CD4-positive, alpha-beta memory T cell (primary cell): ENCODE results near the gene TCF3. TPM values are rescaled to one million over a fixed set of nuclear protein-coding genes. Genes with fewer than 3 reads are reported as not detected.
A peak's percentile ranks its signal among the peaks of the same experiment; 100 is the strongest.

Experiments
- CTCF ChIA-PET: fragments of 350-600 bp; sonication (Branson Sonifier 250); formaldehyde crosslinking; loops from one replicate; lab custom pipeline; 2021; ENCODE audit warnings: inconsistent platforms; ENCODE audit not compliant: partially characterized antibody; lab: Charles Lee
- POLR2A ChIA-PET: fragments of 350-600 bp; sonication (Branson Sonifier 250); formaldehyde crosslinking; loops from one replicate; lab custom pipeline; 2021; ENCODE audit not compliant: partially characterized antibody; lab: Charles Lee
- DNase-seq, 5 donors: peaks; one replicate each; pipeline versions ENCODE4 v3.0.0 to v3.0.0-alpha.2; 2020 to 2022; ENCODE audit warnings: mixed read lengths in 1 of 5
- H3K27ac ChIP-seq: one replicate; pipeline ENCODE4 v1.7.0; 2013; ENCODE audit warnings: low read depth, low read length
- H3K27me3 ChIP-seq: 2 replicates; pipeline ENCODE4 v1.7.0; 2013; ENCODE audit warnings: mild to moderate bottlenecking, low read length, moderate library complexity; ENCODE audit not compliant: insufficient read depth
- H3K36me3 ChIP-seq: 2 replicates; pipeline ENCODE4 v1.7.0; 2013; ENCODE audit warnings: mild to moderate bottlenecking, low read length, moderate library complexity; ENCODE audit not compliant: insufficient read depth
- H3K4me1 ChIP-seq: 2 replicates; pipeline ENCODE4 v1.7.0; 2013; ENCODE audit warnings: mild to moderate bottlenecking, low read length, moderate library complexity; ENCODE audit not compliant: insufficient read depth
- H3K4me3 ChIP-seq, 2 donors: one replicate each; pipeline ENCODE4 v1.7.0; 2013; ENCODE audit warnings: low read length in 2 of 2, mild to moderate bottlenecking in 1 of 2
- H3K9me3 ChIP-seq, 2 donors: one replicate each; pipeline ENCODE4 v1.7.0; 2013; ENCODE audit warnings: low read length in 2 of 2, control low read depth in 1 of 2; ENCODE audit not compliant: control insufficient read depth in 1 of 2
- H3K27ac Mint-ChIP-seq, 7 donors: one replicate each; pipeline ENCODE4 v1.8.0; 2020 to 2021; ENCODE audit warnings: mixed read lengths in 7 of 7, mild to moderate bottlenecking in 6 of 7, inconsistent platforms in 3 of 7, moderate library complexity in 3 of 7
- H3K27me3 Mint-ChIP-seq, 2 donors: one replicate each; pipeline ENCODE4 v1.8.0; 2020 to 2021; ENCODE audit warnings: mixed read lengths in 2 of 2
- H3K36me3 Mint-ChIP-seq, 2 donors: one replicate each; pipeline ENCODE4 v1.8.0; 2020 to 2021; ENCODE audit warnings: mixed read lengths in 2 of 2, inconsistent platforms in 1 of 2, mild to moderate bottlenecking in 1 of 2
- H3K4me1 Mint-ChIP-seq, 4 donors: one replicate each; pipeline ENCODE4 v1.8.0; 2020 to 2021; ENCODE audit warnings: mixed read lengths in 4 of 4, mild to moderate bottlenecking in 1 of 4
- H3K4me3 Mint-ChIP-seq, 8 donors: one replicate each; pipeline ENCODE4 v1.8.0; 2020 to 2021; ENCODE audit warnings: mixed read lengths in 8 of 8, mild to moderate bottlenecking in 7 of 8, moderate library complexity in 6 of 8, inconsistent platforms in 3 of 8
- H3K9me3 Mint-ChIP-seq, 8 donors: one replicate each; pipeline ENCODE4 v1.8.0; 2020 to 2021; ENCODE audit warnings: mixed read lengths in 8 of 8, mild to moderate bottlenecking in 5 of 8, inconsistent platforms in 3 of 8, moderate library complexity in 1 of 8
- intact Hi-C: fragments of 100-400 bp; cut with micrococcal nuclease; formaldehyde crosslinking; loops from one replicate; pipeline ENCODE4 v1.15.1; 2023
- polyA plus RNA-seq, 2 donors: library from polyadenylated mRNA; unstranded; fragments of 300-500 nt; fragmentation: Illumina TruSeq; gene quantifications; one replicate each; pipeline ENCODE4 v1.2.3, GENCODE V29; 2021
- total RNA-seq, 2 experiments: library from RNA; stranded (reverse); gene quantifications; one replicate each; pipeline ENCODE4 v1.2.3, GENCODE V29; 2021

The TCF3 gene
- total and polyA plus RNA-seq, 4 experiments from 2014 or later = 1.8 to 75.7 (median 42.6) TPM

DNA sequence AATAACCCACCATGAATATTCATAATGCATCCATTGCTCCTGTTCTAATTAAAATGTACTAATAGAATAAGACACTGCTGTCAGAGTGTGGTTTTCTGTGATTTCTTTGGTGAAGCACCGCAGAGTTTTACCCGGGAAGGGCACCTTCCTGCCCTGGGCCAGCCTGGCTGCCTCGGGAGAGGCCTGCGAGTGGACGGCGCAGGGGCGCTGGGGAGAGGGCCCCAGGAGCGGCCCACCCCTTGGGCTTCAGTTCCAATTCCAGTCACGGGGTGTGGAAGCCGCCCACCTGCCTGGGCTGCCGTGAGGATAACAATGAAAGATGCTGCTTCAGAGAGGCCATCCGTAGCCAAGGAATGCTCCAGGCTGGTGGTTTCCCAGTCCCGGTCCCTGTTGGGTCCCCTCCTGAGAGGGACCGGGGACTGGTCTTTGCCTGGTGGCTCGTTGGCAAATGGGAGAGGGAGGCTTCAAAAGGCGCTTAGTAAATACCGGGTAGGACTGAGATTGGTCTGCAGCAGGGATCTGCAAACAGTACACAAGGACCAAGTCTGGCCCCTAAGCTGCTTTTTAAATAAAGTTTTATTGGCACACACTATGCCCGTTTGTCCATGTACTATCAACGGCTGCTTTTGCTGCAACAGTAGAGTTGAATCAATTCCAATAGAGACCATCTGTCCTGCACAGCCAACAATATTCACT lies 18.0 kb downstream of the TCF3 start:
- H3K9me3 Mint-ChIP-seq = no peaks in the 10 kb centered on the region
- H3K36me3 Mint-ChIP-seq = peaks cover 14 to 16% of the 10 kb centered on the region in 2 donors
- Histone ChIP-seq H3K27ac (no peak overlapping the region), H3K36me3 (peaks cover 20% of the 10 kb centered on the region), H3K9me3 (no peaks in the 10 kb centered on the region), H3K27me3 (no peaks in the 10 kb centered on the region), H3K4me3 (no peak overlapping the region), H3K4me1 (no peaks in the 10 kb centered on the region)
- intact Hi-C loops = no loop called here
- no peaks in the 10 kb centered on the region for H3K27me3 Mint-ChIP-seq
- no peak overlapping the region for H3K4me3 Mint-ChIP-seq
- no peak for DNase-seq
- ChIA-PET CTCF (no interaction called here), POLR2A (no interaction called here)
- no peak overlapping the region for H3K27ac Mint-ChIP-seq
- peaks cover 0 to 5% (median under 1%) of the 10 kb centered on the region in 4 donors for H3K4me1 Mint-ChIP-seq

DNA sequence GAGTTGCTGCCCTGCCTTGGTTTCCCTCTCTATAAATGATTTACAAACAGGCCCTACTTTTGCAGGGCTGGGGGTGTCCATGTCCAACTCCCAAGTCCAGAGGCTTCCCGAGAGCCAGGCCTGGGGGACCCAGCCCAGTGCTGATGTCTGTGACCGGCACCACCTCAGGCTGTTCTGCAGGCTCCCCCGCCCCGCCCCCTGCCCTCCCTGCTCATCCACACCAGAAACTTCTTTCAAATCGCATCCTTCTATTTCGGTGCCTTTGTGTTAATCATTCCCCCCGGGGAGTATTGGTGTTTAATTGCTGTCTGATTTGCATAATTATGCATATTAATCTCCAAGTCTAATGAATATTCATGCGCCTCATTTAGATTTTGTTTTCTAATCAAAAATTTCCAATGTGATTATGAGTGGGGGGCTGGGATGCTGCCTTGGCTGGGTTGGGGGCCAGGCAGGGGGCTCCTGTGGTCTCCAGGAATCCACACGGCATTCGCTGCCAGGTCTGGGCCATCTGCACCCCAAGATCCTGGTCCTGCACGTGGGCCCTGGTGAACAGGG lies 19.1 kb downstream of the TCF3 start:
- Mint-ChIP-seq H3K36me3 (peaks cover 10 to 11% of the 10 kb centered on the region in 2 donors), H3K27ac (peak overlapping the region in 1 of 7 donors; percentile 35), H3K9me3 (no peaks in the 10 kb centered on the region), H3K27me3 (no peaks in the 10 kb centered on the region), H3K4me3 (no peak overlapping the region), H3K4me1 (peaks cover 0 to 2% (median under 1%) of the 10 kb centered on the region in 4 donors)
- H3K36me3 ChIP-seq = peaks cover 15% of the 10 kb centered on the region
- ChIA-PET POLR2A (no interaction called here), CTCF (no interaction called here)
- no peaks in the 10 kb centered on the region for H3K9me3 ChIP-seq
- intact Hi-C loops = no loop called here
- H3K4me1 ChIP-seq = no peaks in the 10 kb centered on the region
- peak in 1 of 5 donors; percentile 8 for DNase-seq
- H3K27me3 ChIP-seq = no peaks in the 10 kb centered on the region
- no peak overlapping the region for H3K4me3 ChIP-seq
- H3K27ac ChIP-seq = no peak overlapping the region

DNA sequence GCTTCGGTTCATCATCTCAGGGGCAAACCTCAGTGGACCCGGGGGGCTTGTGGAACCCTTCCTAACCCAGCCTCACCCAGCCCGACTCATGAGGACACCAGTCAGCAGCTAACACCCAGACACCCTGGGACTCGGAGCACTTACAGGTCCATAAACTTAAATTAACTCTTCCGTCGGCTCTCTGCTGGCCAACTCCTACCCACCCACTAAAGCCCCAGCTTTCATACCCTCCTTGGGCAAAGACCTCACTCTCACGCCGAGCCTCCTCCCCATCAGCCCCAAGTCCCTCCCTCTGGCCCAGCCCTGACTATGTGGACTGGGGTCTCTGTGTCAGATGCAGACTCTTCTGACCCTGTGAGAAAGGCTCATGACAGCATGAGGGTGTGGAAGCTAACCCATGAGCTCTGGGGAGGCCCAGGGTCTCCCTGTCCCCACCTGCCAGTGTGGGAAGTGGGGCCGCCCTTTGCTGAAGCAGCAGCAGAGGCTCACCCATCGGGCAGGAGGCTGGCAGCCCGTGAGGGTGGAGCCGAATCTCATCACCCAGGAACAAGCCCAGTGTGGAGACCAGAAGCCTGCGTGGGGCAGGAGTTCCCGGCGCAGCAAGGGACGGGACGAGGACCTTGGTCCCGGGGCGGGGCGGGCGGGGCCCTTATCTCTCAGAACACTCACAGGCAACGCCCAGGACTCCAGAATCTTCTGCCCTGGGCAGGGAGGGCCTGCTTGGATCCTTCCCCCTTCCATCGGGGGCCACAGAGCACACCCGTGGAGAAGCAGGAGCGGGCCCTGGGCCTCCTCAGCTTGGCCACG lies 19.8 kb downstream of the TCF3 start:
- H3K27me3 ChIP-seq = no peaks in the 10 kb centered on the region
- no peaks in the 10 kb centered on the region for H3K9me3 ChIP-seq
- DNase-seq = no peak
- H3K27me3 Mint-ChIP-seq = no peaks in the 10 kb centered on the region
- H3K36me3 Mint-ChIP-seq = peaks cover 6 to 9% of the 10 kb centered on the region in 2 donors
- intact Hi-C loops = no loop called here
- peaks cover 15% of the 10 kb centered on the region for H3K36me3 ChIP-seq
- no peaks in the 10 kb centered on the region for H3K9me3 Mint-ChIP-seq
- H3K4me3 Mint-ChIP-seq = no peak overlapping the region
- no peak overlapping the region for H3K27ac ChIP-seq
- POLR2A ChIA-PET = no interaction called here
- H3K4me1 ChIP-seq = no peaks in the 10 kb centered on the region
- no peak overlapping the region for H3K27ac Mint-ChIP-seq
- CTCF ChIA-PET = interaction anchor here (0.6 kb wide), 1 partner anchor 31 kb away, joined by 3 read pairs; no protein-coding TSS in a partner anchor
- H3K4me3 ChIP-seq = no peak overlapping the region
- peaks cover 0 to 2% (median 0%) of the 10 kb centered on the region in 4 donors for H3K4me1 Mint-ChIP-seq

DNA sequence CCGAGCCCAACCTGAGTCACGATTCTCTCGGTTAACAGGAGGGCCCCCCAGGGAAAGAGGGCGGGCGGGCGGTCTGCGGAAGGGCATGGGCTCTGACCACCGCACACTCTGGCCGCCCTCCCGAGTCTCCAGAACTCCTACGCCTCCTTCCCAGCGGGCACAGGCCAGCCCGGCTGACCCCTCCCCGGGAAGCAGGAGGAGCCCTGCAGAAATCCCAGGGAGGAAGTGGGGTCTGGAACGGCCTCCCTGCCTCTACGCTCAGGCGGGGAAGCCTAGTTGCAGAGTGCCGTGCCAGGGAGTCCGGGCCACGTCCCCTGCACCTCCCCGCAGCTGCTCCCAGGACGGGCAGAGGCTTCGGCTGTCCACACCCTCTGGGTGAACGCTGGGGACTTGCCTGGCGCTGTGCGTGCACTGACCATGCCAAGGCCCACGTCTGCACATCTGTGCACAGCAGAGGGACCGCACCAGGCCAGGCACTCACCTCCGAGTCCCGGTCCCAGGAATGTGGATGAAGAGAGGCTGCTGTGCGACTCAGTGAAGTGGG lies 20.8 kb downstream of the TCF3 start:
- H3K4me3 Mint-ChIP-seq = no peak overlapping the region
- Histone ChIP-seq H3K27me3 (no peaks in the 10 kb centered on the region), H3K36me3 (peaks cover 15% of the 10 kb centered on the region), H3K9me3 (no peaks in the 10 kb centered on the region), H3K27ac (no peak overlapping the region), H3K4me1 (no peaks in the 10 kb centered on the region), H3K4me3 (no peak overlapping the region)
- CTCF ChIA-PET = no interaction called here
- intact Hi-C loops = no loop called here
- POLR2A ChIA-PET = no interaction called here
- no peaks in the 10 kb centered on the region for H3K27me3 Mint-ChIP-seq
- H3K9me3 Mint-ChIP-seq = no peaks in the 10 kb centered on the region
- H3K36me3 Mint-ChIP-seq = peaks cover 6 to 9% of the 10 kb centered on the region in 2 donors
- no peak overlapping the region for H3K27ac Mint-ChIP-seq
- DNase-seq = no peak
- H3K4me1 Mint-ChIP-seq = peaks cover 0 to 2% (median 0%) of the 10 kb centered on the region in 4 donors

DNA sequence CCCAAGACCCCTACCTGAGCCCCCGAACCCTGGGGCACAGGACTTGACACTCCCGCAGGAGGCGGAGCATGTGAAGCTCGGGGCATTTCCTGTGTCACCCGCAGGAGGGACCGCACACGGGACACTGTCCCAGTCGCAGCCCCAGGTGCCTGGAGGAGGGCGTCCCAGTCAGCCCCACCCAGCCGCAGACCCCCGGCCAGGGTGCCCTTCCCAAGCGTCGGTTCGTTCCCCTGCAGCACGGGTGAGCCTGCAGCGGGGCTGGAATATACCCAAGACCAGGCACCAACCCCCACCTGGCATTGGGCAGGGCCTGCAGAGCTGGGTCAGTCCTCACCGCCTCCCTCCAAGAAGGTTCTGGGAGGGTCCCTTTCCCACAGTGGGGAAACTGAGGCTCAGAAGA lies 21.6 kb downstream of the TCF3 start:
- no peaks in the 10 kb centered on the region for H3K9me3 Mint-ChIP-seq
- H3K9me3 ChIP-seq = no peaks in the 10 kb centered on the region
- H3K4me1 ChIP-seq = no peaks in the 10 kb centered on the region
- intact Hi-C loops = no loop called here
- peaks cover 15% of the 10 kb centered on the region for H3K36me3 ChIP-seq
- no peak overlapping the region for H3K27ac ChIP-seq
- H3K27me3 Mint-ChIP-seq = no peaks in the 10 kb centered on the region
- H3K4me3 Mint-ChIP-seq = no peak overlapping the region
- CTCF ChIA-PET = no interaction called here
- DNase-seq = no peak
- peaks cover 0 to 2% (median 0%) of the 10 kb centered on the region in 4 donors for H3K4me1 Mint-ChIP-seq
- H3K36me3 Mint-ChIP-seq = peaks cover 8 to 9% of the 10 kb centered on the region in 2 donors
- H3K27ac Mint-ChIP-seq = no peak overlapping the region
- POLR2A ChIA-PET = no interaction called here
- no peaks in the 10 kb centered on the region for H3K27me3 ChIP-seq
- no peak overlapping the region for H3K4me3 ChIP-seq

DNA sequence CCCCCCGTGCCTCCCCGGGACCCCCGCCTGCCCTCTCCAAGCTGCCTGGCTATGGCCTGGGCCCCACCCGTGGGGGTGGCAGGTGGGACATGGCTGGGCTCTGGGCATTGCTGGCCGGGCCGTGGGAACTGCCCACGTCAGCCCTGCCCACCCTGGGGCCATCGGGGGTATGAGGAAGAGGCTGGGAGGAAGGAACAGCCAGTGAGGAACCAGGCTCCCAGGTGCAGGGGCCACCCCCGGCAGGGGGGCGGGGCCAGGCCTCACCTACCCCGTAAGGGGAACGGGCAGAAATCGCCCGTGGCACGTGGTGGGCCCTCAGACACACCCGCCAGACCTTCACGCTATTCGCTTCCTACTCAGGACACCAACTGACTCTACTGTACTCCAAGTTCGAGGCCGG lies 22.4 kb downstream of the TCF3 start:
- peaks cover 14% of the 10 kb centered on the region for H3K36me3 ChIP-seq
- intact Hi-C loops = no loop called here
- H3K4me1 ChIP-seq = no peaks in the 10 kb centered on the region
- CTCF ChIA-PET = no interaction called here
- H3K27ac ChIP-seq = no peak overlapping the region
- no peaks in the 10 kb centered on the region for H3K27me3 ChIP-seq
- DNase-seq = no peak
- Mint-ChIP-seq H3K36me3 (peaks cover 0 to 5% of the 10 kb centered on the region in 2 donors), H3K4me3 (no peak overlapping the region), H3K27ac (no peak overlapping the region), H3K9me3 (no peaks in the 10 kb centered on the region), H3K4me1 (peaks cover 0 to 2% (median 0%) of the 10 kb centered on the region in 4 donors), H3K27me3 (no peaks in the 10 kb centered on the region)
- H3K9me3 ChIP-seq = no peaks in the 10 kb centered on the region
- H3K4me3 ChIP-seq = no peak overlapping the region
- POLR2A ChIA-PET = no interaction called here

DNA sequence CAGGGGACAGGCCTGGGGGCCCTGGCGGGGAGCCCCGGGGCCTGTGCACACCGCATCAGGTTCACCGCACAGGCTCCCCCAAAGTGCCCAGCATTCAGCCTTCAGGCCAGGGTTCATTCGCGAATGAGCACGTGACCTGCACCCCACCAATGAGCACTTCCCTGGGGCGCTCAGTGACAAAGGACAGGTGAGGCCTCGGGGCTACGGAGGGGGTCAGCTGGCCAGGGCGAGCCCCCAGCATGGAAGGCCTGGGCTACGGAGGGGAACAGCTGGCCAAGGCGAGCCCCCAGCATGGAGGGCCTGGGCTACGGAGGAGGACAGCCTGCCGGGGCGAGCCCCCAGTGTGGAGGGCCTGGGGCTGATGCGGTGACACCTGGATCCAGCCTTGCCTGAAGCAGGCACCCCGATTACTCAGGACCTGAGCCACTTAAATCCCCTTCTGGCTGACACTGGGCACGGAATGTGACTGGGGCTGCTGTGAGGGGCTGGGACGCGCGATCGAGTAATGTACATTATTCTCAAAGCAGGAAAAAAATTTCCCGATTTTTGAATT lies 23.1 kb downstream of the TCF3 start:
- Histone ChIP-seq H3K4me3 (no peak overlapping the region), H3K27ac (no peak overlapping the region), H3K4me1 (no peaks in the 10 kb centered on the region), H3K9me3 (no peaks in the 10 kb centered on the region), H3K27me3 (no peaks in the 10 kb centered on the region), H3K36me3 (peaks cover 8% of the 10 kb centered on the region)
- no peak for DNase-seq
- intact Hi-C loops = no loop called here
- Mint-ChIP-seq H3K4me1 (peaks cover 0 to 2% (median under 1%) of the 10 kb centered on the region in 4 donors), H3K27ac (no peak overlapping the region), H3K9me3 (no peaks in the 10 kb centered on the region), H3K27me3 (no peaks in the 10 kb centered on the region), H3K36me3 (peaks cover 0 to 9% of the 10 kb centered on the region in 2 donors), H3K4me3 (no peak overlapping the region)
- ChIA-PET CTCF (no interaction called here), POLR2A (no interaction called here)
